DMS 273 treated with DMSO at 0.1 percent for 48 hours (cell line): ENCODE data around the gene B3GLCT.

Experiments
- DNase-seq: peaks from one replicate; lab custom pipeline; 2025; lab: John Stamatoyannopoulos, UW

B3GLCT gene

GRCh38 chr13:31223640-31224039, 23.9 kb downstream of the B3GLCT start:
- DNase-seq = no peak

- DNase-seq = no peak
Measured at GRCh38 chr13:31224174-31224669, 24.4 kb downstream of the B3GLCT start.

GRCh38 chr13:31224963-31225559, 25.3 kb downstream of the B3GLCT start:
- no peak for DNase-seq

GRCh38 chr13:31225998-31226675, 26.4 kb downstream of the B3GLCT start:
- DNase-seq = no peak

GRCh38 chr13:31227063-31227462, 27.3 kb downstream of the B3GLCT start:
- no peak for DNase-seq

- DNase-seq = no peak
Measured at GRCh38 chr13:31227870-31228269, 28.1 kb downstream of the B3GLCT start.

- no peak for DNase-seq
Measured at GRCh38 chr13:31234729-31235128, 35.0 kb downstream of the B3GLCT start.

- no peak for DNase-seq
Measured at GRCh38 chr13:31236211-31236786, 36.5 kb downstream of the B3GLCT start.

- no peak for DNase-seq
Measured at GRCh38 chr13:31240921-31241320, 41.1 kb downstream of the B3GLCT start.

- DNase-seq = no peak
Measured at GRCh38 chr13:31242367-31242766, 42.6 kb downstream of the B3GLCT start.

GRCh38 chr13:31242916-31243315, 43.1 kb downstream of the B3GLCT start:
- no peak for DNase-seq

- no peak for DNase-seq
Measured at GRCh38 chr13:31245598-31246373, 46.0 kb downstream of the B3GLCT start.

GRCh38 chr13:31246918-31247317, 47.1 kb downstream of the B3GLCT start:
- DNase-seq = no peak

- no peak for DNase-seq
Measured at GRCh38 chr13:31248361-31248760, 48.6 kb downstream of the B3GLCT start.

- no peak for DNase-seq
Measured at GRCh38 chr13:31248965-31249539, 49.3 kb downstream of the B3GLCT start.

GRCh38 chr13:31250435-31250834, 50.7 kb downstream of the B3GLCT start:
- DNase-seq = no peak

- no peak for DNase-seq
Measured at GRCh38 chr13:31261241-31261640, 61.5 kb downstream of the B3GLCT start.

- no peak for DNase-seq
Measured at GRCh38 chr13:31263346-31263745, 63.6 kb downstream of the B3GLCT start.

- DNase-seq = no peak
Measured at GRCh38 chr13:31264151-31264550, 64.4 kb downstream of the B3GLCT start.

GRCh38 chr13:31267126-31267784, 67.5 kb downstream of the B3GLCT start:
- no peak for DNase-seq

GRCh38 chr13:31274390-31274789, 74.6 kb downstream of the B3GLCT start:
- no peak for DNase-seq

GRCh38 chr13:31276421-31276820, 76.6 kb downstream of the B3GLCT start:
- no peak for DNase-seq
